ENCODE measurements around the gene FBXO2. TPM values are rescaled to one million over a fixed set of nuclear protein-coding genes. Genes with fewer than 3 reads are reported as not detected.

Gene FBXO2
- total and polyA plus RNA-seq, 2 of the 4 experiments (the other 2 are of a cell fraction), result 0.36 to 1.7 TPM

- intact Hi-C loops (cut with micrococcal nuclease) (no loop called here), in situ Hi-C loops (cut with MboI; ENCODE audit: low sequenced_read_pairs) (no loop called here), dilution Hi-C loops (cut with HindIII; ENCODE audit: low sequenced_read_pairs, unreplicated experiment) (no loop called here)
- ChIA-PET CTCF (no interaction called here), POLR2A (ENCODE audit: unreplicated experiment) (no interaction called here)
- Histone ChIP-seq H3K4me2 (ENCODE audit: low read depth, low read length) (no peak overlapping the region), H3K14ac (replicated peaks; ENCODE audit: low read depth, low read length) (no peak overlapping the region), H3K27me3 (ENCODE audit: control insufficient read depth, insufficient read depth, low read length) (peaks cover 6% of the 10 kb centered on the region), H2AK5ac (ENCODE audit: low read depth, low read length) (no peak overlapping the region), H3K4ac (ENCODE audit: low read depth, low read length) (no peak overlapping the region), H3K27ac (ENCODE audit: insufficient read depth, low read length) (no peak overlapping the region), H2BK5ac (ENCODE audit: low read depth, low read length, poor library complexity, severe bottlenecking) (no peak overlapping the region), H3K9me1 (ENCODE audit: insufficient read depth, low read length) (no peaks in the 10 kb centered on the region), H3K36me3 (ENCODE audit: control insufficient read depth, insufficient read depth, low read length) (no peaks in the 10 kb centered on the region), H3K4me3 (ENCODE audit: insufficient read depth, low read depth, low read length) (no peak overlapping the region), H4K91ac (ENCODE audit: insufficient read depth, low read depth, low read length) (no peak overlapping the region), H3K18ac (ENCODE audit: low read depth, low read length) (no peak overlapping the region), H2BK20ac (ENCODE audit: low read depth, low read length) (no peak overlapping the region), H2AK9ac (replicated peaks; ENCODE audit: low read depth, low read length, poor library complexity) (no peak overlapping the region), H3K9me3 (ENCODE audit: control insufficient read depth, insufficient read depth, low read length) (no peaks in the 10 kb centered on the region), H3K9ac (ENCODE audit: low read depth, low read length) (no peak overlapping the region), H4K8ac (ENCODE audit: low read depth in 2 of 2, low read length in 2 of 2) (no peak overlapping the region), H2AFZ (replicated peaks; ENCODE audit: low read length, poor library complexity) (no peak overlapping the region), H2BK15ac (ENCODE audit: low read depth, low read length) (no peak overlapping the region), H2BK120ac (ENCODE audit: low read depth, low read length) (no peak overlapping the region), H4K5ac (ENCODE audit: low read depth, low read length) (no peak overlapping the region), H3K4me1 (ENCODE audit: control insufficient read depth, insufficient read depth, low read length) (no peaks in the 10 kb centered on the region), H3K79me1 (ENCODE audit: low read depth in 1 of 2, low read length in 2 of 2) (no peaks in the 10 kb centered on the region), H3K23ac (ENCODE audit: low read depth, low read length) (no peak overlapping the region), H4K20me1 (ENCODE audit: insufficient read depth, low read length) (no peaks in the 10 kb centered on the region), H3K56ac (ENCODE audit: extremely low read depth, insufficient read depth, low read length) (no peak overlapping the region)
- WGBS, 2 experiments (ENCODE audit: extremely low coverage in 2 of 2, insufficient read length in 1 of 2), result 33% methylated on average over 1 of the region's 7 CpGs; no CpG with 5 or more reads in 1 of the 2 experiments
- no peak for TF ChIP-seq RAD21 (IDR thresholded peaks at IDR 0.05; ENCODE audit: low read length)
- no peak for TF ChIP-seq BHLHE40 (IDR thresholded peaks at IDR 0.05; ENCODE audit: low read depth, low read length)
- TF ChIP-seq NFE2L2 (IDR thresholded peaks at IDR 0.05; ENCODE audit: low read depth, low read length), result no peak
- TF ChIP-seq MXI1 (IDR thresholded peaks at IDR 0.05; ENCODE audit: borderline replicate concordance, low read depth, low read length), result no peak
- TF ChIP-seq SMC3 (IDR thresholded peaks at IDR 0.05; ENCODE audit: low read depth, low read length), result no peak
- TF ChIP-seq MAZ (IDR thresholded peaks at IDR 0.05; ENCODE audit: borderline replicate concordance, low read depth, low read length), result no peak
- TF ChIP-seq, protein P1, sequence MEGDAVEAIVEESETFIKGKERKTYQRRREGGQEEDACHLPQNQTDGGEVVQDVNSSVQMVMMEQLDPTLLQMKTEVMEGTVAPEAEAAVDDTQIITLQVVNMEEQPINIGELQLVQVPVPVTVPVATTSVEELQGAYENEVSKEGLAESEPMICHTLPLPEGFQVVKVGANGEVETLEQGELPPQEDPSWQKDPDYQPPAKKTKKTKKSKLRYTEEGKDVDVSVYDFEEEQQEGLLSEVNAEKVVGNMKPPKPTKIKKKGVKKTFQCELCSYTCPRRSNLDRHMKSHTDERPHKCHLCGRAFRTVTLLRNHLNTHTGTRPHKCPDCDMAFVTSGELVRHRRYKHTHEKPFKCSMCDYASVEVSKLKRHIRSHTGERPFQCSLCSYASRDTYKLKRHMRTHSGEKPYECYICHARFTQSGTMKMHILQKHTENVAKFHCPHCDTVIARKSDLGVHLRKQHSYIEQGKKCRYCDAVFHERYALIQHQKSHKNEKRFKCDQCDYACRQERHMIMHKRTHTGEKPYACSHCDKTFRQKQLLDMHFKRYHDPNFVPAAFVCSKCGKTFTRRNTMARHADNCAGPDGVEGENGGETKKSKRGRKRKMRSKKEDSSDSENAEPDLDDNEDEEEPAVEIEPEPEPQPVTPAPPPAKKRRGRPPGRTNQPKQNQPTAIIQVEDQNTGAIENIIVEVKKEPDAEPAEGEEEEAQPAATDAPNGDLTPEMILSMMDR (conservative IDR thresholded peaks at IDR 0.05; ENCODE audit: low read depth, low read length), result no peak
- no peak for TF ChIP-seq FOS (IDR thresholded peaks at IDR 0.05; ENCODE audit: low read depth, low read length)
- TF ChIP-seq, protein P2, sequence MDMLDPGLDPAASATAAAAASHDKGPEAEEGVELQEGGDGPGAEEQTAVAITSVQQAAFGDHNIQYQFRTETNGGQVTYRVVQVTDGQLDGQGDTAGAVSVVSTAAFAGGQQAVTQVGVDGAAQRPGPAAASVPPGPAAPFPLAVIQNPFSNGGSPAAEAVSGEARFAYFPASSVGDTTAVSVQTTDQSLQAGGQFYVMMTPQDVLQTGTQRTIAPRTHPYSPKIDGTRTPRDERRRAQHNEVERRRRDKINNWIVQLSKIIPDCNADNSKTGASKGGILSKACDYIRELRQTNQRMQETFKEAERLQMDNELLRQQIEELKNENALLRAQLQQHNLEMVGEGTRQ (IDR thresholded peaks at IDR 0.05; ENCODE audit: low read depth, low read length), result no peak
- TF ChIP-seq CHD1 (IDR thresholded peaks at IDR 0.05; ENCODE audit: low read depth, low read length), result no peak
- TF ChIP-seq RCOR1 (IDR thresholded peaks at IDR 0.05; ENCODE audit: insufficient replicate concordance, low read length), result no peak
- TF ChIP-seq CEBPB (IDR thresholded peaks at IDR 0.05; ENCODE audit: low read depth, low read length), result no peak
- no peak for TF ChIP-seq MAFK (IDR thresholded peaks at IDR 0.05; ENCODE audit: low read depth, low read length)
- no peak for TF ChIP-seq RFX5 (IDR thresholded peaks at IDR 0.05; ENCODE audit: low read depth, low read length)
- TF ChIP-seq POLR2A (IDR thresholded peaks at IDR 0.05; ENCODE audit: low read depth, low read length), result no peak
- TF ChIP-seq, protein P3, sequence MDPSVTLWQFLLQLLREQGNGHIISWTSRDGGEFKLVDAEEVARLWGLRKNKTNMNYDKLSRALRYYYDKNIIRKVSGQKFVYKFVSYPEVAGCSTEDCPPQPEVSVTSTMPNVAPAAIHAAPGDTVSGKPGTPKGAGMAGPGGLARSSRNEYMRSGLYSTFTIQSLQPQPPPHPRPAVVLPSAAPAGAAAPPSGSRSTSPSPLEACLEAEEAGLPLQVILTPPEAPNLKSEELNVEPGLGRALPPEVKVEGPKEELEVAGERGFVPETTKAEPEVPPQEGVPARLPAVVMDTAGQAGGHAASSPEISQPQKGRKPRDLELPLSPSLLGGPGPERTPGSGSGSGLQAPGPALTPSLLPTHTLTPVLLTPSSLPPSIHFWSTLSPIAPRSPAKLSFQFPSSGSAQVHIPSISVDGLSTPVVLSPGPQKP (IDR thresholded peaks at IDR 0.05; ENCODE audit: borderline replicate concordance, low read depth, low read length), result no peak
- ATAC-seq (ENCODE audit: low read depth) (no peak), DNase-seq (no peak)
- no TSS peak for BruUV-seq (replicated peaks)
These were observed 53.4 kb downstream of the FBXO2 start for GRCh38 chr1:11600836-11601235.

Data from IMR-90 (cell line).